GM18498 (cell line): ENCODE results near the gene FOXA3.

Experiments
- ATAC-seq: cut with Tn5 transposase; IDR thresholded peaks from one replicate; pipeline ENCODE4 v1.9.1; 2021; ENCODE audit warnings: mild to moderate bottlenecking, moderate library complexity; ENCODE audit not compliant: unreplicated experiment

FOXA3 gene

GRCh38 chr19:45917421-45918091, 53.4 kb downstream of the FOXA3 start:
- no peak for ATAC-seq

GRCh38 chr19:45918721-45919120, 54.6 kb downstream of the FOXA3 start:
- no peak for ATAC-seq

GRCh38 chr19:45919678-45920077, 55.6 kb downstream of the FOXA3 start:
- ATAC-seq, result no peak

- ATAC-seq, result no peak
Observed at GRCh38 chr19:45920458-45920857, 56.3 kb downstream of the FOXA3 start.

- no peak for ATAC-seq
Observed at GRCh38 chr19:45922281-45922680, 58.2 kb downstream of the FOXA3 start.
